GM21737 (cell line): ENCODE results near the gene SS18L1.

Experiments
- ATAC-seq: cut with Tn5 transposase; IDR thresholded peaks from one replicate; pipeline ENCODE4 v1.9.1; 2021; ENCODE audit warnings: mild to moderate bottlenecking, moderate library complexity; ENCODE audit not compliant: unreplicated experiment

Gene SS18L1

DNA sequence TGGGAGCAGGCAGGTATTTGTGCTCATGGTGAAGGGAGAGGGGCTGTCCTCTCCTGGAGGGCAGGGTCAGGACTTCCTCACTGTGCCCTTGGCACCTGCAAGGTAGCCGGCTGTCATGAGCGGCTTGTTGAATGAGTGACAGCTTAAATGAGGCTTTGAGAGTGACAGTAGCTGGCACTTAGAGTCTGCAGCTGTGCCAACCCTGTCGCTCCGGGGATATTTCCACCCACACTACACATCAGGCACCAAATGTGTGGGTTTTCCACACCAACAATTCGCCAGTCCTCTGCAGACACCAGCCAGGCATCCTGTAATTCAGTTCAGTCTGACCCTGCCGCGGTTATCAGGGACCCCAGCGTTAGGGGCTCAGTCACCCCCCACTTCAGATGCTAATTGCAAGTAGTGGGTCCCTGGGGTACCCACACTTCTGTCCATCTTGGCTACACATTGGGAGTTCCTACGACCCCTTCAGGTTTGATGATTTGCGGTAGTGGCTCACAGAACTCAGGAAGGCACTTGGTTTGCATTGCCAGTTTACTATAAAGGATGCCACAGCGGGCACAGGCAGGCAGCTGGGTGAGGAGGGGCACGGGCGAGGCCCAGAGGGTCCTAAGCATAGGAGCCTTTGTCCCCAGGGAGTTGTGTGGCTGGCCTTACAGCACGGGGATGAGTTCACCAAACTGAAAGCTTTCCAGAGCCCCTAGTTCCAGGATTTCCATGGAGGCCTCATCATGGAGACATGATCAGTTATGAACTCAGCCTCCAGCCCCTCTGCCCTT, 48.4 kb downstream of the SS18L1 start:
- no peak for ATAC-seq

DNA sequence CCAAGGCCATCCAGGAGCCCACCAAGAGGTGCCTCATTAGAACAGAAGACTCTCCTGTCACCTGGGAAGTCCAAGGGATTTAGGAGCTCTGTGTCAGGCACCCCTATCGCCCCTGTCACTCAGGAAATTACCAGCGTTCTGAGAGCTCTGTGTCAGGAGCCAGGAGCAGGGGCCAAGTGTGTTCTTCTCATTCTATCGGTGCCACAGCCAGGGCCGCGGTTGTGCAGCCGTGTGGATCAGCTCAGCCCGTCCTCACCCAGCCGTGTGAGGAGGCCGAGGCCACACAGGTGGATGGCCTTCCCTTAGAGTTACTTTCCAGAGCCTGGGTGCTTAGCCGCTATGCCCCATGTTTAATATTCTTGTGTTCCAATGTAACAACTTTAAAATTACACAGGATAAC, 49.1 kb downstream of the SS18L1 start:
- no peak for ATAC-seq

DNA sequence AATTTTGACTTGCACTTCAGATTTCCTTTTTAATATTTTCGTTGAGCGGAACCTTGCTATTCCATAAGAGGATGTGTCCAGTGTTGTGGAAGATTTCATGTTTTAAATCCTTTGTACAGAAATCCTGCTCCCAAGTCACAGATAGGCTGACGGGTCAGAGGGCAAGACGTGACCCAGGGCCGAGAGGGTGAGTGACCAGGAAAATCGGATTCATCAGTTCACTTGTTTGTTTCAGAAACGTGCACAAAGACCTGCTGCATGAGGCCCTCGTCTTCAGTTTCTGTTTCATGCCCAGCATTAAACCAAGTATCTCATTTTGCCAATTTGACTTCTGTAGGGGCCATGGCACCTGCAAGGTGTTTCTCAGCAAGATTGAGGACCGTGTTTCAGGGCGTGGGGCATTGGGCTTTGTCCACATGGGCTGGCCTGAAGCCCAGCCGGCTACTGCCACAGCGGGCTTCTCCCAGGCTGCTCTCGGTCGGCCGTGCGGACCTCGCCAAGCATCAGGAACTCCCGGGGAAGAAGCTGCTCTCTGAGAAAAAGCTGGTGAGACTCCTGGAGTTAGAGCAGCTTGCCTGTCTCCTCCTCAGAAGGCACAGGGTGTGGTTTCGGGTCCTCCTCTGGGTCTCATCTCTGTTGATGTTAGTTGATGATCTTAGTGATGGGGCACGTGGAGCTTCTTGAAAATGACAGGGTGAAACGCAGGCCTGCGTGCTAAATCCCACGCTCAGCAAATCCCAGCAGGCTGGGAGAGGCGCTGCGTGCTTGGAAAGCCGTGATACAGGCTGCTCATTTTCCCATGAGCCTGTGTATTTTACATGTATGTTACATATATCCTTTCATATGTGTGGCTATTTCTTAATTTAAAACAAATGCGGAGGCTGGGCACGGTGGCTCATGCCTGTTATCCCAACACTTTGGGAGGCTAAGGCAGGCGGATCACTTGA, 49.8 kb downstream of the SS18L1 start:
- ATAC-seq: no peak

DNA sequence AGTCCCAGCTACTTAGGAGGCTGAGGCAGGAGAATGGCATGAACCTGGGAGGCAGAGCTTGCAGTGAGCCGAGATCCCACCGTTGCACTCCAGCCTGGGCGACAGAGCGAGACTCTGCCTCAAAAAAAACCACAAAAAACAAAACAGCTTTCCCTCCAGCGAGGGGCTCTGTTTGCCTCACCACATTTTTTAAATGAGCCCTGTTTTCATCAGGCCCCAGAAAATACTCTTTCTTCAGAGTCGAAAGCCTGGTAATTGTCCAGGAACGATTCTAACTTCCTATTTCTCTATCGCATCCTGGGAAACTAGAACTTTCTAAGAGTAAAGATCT, 51.5 kb downstream of the SS18L1 start:
- ATAC-seq: no peak

DNA sequence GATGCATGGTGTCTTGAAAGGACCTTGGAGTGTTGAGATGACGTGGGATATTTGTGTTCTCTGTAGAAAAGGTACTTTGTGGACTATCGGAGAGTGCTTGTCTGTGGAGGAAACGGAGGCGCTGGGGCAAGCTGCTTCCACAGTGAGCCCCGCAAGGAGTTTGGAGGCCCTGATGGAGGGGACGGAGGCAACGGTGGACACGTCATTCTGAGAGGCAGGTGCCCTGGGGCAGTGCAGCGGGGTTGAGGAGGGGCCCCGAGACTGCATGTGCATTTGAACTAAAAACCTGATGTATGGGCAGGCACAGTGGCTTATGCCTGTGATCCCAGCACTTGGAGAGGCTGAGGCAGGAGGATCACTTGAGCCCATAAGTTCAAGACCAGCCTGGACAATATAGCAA, 52.2 kb downstream of the SS18L1 start:
- no peak for ATAC-seq

DNA sequence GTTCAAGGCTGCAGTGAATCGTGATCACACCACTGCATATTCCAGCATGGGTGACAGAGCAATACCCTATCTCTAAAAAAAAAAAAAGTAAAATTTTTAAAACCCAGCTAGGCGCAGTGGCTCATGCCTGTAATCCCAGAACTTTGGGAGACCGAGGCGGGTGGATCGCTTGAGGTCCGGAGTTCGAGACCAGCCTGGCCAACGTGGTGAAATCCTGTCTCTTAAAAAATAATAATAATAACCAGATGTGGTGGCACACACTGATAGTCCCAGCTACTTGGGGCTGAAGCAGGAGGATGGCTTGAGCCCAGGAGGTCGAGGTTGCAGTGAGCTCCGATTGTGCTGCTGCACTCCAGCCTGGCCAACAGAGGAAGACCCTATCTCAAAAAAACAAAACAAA, 52.7 kb downstream of the SS18L1 start:
- no peak for ATAC-seq

DNA sequence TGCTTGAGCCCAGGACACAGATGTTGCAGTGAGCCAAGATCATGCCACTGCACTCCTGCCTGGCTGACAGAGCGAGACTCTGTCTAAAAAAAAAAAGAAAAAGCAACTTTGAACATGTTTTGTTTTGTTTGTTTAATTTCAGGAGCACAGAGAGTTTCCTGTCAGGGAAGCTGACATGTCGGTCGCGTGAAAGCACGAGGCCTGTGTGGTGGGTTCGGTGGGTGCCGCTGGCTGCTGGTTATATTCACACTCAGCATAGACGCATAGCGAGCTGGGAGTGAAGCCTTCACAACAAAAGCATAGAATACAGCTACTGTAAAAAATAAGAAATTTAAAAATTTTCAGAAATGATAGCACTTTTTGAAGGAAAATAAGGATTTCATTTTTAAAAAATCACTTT, 53.7 kb downstream of the SS18L1 start:
- no peak for ATAC-seq

DNA sequence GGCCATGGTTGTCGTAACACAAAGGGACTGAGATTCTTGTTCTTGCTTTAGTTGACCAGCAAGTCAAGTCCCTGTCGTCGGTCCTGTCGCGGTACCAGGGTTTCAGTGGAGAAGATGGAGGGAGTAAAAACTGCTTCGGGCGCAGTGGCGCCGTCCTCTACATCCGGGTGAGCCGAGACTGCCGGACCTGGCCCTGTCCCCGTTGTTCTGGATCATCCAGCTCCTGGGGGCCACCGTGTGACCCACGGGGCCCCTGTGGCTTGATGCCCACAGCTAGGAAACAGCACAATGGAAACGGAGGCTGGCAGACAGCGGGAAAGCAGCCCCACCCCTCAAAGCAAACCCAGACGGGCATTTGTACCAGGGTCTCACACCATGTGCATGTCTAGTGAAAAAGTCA, 54.2 kb downstream of the SS18L1 start:
- no peak for ATAC-seq

DNA sequence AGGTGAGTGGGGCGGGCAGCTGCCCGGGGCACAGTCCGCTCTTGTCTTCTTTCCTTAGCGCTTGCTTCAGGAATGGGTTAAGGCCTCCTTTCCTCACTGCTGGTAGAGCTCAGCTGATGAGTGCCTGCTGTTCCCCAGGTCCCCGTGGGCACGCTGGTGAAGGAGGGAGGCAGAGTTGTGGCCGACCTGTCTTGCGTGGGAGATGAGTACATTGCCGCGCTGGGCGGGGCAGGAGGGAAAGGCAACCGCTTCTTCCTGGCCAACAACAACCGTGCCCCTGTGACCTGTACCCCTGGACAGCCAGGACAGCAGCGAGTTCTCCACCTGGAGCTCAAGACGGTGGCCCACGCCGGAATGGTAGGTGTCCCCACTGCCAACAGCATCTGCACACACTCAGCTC, 54.9 kb downstream of the SS18L1 start:
- no peak for ATAC-seq

DNA sequence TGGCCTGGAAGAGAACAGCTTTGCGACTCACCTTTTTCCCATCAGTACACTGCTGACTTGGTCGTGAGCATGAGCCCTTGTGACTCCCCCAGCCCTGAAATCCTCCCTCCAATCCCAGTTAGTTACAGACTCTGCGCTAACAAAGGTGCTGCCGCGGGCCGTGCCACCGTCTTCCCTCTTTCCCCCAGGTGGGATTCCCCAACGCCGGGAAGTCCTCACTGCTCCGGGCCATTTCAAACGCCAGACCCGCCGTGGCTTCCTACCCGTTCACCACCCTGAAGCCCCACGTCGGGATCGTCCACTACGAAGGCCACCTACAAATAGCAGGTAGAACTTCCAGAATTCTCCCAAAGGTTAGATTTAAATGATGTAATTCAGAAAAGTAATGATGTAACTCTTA, 55.4 kb downstream of the SS18L1 start:
- ATAC-seq: no peak

DNA sequence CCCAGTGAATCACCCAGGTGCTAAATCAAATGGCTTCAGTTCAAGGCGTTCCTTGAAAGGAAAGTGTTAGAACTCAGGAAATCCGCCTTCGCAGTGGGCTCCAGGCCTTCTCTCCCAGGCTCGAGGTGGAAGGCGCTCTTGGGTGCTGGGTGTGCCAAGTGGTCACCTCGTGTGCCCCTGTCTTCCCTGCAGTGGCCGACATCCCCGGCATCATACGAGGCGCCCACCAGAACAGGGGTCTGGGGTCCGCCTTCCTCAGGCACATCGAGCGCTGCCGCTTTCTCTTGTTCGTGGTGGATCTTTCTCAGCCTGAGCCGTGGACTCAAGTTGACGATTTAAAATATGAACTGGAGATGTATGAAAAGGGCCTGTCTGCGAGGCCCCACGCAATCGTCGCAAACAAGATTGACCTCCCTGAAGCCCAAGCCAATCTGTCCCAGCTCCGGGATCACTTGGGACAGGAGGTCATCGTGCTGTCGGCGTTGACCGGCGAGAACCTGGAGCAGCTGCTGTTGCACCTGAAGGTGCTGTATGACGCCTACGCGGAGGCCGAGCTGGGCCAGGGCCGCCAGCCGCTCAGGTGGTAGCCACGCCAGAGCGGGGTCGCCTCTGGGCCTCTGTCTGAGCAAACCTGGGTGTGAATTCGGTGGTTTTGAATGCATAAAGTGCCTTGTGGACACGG, 57.1 kb downstream of the SS18L1 start:
- no peak for ATAC-seq

DNA sequence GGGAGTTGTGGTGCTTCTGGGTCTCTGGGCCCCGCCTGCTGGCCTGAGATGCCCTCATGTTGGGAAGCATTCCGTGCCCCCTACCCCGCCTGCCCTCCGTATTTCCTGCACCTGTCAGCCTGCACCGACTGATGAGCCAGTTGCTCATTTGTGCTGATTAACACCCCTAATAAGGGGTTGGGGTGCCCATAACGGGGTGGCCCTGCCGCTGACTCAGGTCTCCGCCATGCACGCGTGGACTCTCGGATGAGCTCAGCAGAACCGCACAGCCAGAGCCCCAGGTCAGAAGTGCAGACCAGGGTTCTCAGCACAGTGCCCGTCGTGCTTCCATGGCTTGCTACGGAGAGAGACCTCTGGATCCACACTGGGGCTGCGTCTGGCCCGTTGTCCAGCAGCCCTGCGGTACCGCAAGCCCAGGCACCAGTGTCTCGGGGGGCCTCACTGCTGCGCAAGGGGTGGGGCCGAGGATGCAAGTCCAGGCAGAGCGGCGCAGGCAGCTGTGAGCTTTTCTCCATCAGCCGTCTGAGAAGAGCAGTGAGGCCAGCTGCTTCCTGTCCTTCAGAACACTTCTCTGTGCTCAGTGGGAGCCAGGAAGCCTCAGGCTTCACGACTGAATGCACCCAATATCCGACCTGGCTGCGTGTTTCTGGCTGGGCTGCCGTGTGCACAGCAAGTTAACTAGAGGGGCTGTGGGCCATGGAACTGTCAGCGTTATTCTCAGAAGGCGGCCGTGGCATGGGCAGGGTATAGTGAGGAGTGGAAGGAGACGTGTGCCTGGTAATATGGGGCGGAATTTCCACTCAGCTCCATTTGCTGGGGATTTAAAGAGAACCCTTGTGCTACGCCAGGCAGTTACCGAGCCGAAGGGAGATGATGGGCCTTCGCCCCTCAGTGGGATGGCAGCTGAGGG, 57.9 kb downstream of the SS18L1 start:
- ATAC-seq: peak; percentile 66

DNA sequence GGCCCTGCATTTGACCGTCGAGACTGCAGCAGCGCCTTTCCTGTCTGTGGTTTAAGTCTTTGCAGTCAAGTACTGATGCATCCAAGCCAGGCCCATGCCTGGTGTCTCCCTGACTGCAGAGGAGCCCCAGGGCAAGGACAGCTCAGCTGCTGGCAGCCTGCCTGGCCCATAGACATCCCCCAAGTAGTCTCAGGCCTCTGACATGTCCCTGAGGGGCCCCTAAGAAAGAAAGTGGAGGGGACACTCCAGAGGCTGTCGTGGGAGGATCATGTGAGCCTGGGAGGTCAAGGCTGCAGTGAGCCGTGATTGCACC, 58.5 kb downstream of the SS18L1 start:
- ATAC-seq: no peak

DNA sequence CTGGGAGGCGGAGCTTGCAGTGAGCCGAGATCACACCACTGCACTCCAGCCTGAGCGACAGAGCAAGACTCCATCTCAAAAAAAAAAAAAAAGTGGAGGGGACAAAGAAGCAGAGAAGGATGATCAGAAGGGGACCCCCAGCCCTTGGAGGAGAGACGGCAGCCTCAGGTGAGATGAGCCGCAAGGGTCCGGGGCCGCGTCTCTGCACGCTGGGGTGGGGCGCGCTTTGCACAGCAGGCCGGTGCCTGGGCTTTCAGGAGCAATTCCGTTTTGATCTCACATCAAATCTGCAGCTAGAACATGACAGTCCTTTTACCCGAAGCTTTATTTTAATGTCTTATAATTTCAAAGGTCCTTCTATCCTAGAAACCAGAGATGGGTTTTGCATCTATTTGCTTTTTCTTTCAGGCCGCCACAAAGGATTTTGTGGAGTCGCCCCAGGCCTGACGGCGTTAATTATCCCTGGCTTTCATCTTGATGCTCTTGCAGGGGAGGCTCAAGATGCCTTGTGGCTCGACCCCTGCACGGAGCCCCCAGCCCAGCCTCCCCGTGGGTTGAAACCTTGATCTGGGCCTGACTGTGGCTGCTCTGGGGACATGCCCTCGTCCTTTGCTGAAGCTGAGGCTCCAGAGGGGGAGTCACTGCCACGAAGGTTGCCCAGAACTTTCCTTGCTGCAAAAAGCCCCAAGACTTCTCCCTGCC, 59.3 kb downstream of the SS18L1 start:
- ATAC-seq: no peak

DNA sequence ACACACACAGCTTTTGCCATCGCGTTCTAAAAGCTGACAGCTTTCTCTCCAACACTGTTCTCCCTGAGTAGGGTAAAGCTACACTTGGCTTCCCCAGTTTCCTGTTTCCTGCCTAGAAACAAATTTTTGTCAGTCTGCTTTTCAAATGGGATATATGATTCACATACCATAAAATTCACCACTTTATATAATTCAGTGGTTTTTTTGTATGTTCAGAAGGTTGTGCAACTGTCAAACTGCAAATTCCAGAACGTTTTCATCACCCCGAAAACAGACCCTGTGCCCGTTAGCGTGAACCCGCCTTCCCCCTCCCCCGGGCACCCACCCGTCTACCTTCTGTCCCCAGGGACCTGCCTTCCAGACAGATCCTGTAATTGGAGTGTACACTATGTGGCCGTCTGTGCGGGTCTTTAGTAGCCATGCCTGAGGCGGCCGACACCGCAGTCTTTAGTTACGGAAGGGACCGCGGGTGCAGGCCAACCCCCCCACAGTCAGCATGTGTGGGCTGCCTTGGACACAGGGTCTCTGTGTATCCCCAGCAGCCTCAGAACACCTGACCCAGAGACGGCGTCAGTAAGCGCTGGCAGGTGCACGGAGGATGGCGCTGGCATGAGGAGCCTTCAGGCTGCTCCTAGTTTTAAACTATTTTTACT, 59.9 kb downstream of the SS18L1 start:
- ATAC-seq: no peak

DNA sequence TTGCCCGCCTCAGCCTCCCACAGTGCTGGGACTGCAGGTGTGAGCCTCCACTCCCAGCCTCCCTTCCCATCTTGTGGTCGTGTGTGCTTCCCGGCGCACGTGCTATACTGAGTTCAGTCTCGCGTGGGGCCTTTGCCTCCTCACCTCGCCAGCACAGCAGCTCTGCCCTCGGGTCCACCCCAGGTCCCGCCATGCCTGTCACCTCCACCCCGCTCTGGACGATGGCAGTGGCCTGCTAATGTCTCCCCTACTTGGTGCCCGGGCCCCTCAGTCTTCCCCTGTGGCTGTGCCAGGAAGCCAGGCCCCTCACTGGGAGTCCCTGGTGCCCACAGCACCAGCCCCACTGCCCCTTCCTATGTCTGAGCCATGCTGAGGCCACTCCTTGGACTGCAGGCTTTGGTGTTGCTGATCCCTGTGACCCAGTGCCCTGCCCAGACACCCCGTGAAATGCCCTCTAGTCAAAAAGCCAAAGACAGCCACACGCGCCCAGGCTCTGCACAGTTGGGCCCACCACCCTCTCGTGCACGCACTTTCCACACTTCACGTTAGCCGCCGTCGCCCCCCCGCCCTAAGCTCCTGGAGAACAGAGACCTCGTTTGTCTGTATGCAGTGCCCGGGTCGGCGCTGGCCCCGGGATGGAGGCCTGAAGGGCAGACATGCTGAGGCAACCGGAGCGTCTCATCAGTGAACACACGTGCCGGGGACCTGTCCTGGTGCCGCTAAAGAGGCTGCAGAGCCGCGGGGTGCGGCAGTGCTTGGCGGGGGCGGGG, 62.2 kb downstream of the SS18L1 start:
- no peak for ATAC-seq

DNA sequence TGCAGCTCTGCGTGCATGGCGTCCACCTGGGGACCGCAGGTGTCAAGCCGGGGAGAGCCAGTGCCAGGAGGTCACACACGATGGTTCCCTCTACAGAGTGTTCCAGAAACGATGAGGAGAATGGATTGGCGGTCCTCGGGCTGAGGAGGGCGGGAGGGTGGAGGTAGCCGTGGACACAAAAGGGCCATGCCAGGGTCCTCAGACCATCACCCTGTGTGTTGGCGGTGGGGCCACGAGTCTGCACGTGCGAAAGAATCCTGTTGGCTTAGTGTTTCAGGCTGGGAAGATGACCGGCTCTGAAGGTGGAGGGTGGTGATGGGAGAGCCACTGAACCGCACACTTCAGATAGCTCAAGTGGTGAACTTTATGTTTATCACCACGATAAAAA, 62.8 kb downstream of the SS18L1 start:
- ATAC-seq: no peak

DNA sequence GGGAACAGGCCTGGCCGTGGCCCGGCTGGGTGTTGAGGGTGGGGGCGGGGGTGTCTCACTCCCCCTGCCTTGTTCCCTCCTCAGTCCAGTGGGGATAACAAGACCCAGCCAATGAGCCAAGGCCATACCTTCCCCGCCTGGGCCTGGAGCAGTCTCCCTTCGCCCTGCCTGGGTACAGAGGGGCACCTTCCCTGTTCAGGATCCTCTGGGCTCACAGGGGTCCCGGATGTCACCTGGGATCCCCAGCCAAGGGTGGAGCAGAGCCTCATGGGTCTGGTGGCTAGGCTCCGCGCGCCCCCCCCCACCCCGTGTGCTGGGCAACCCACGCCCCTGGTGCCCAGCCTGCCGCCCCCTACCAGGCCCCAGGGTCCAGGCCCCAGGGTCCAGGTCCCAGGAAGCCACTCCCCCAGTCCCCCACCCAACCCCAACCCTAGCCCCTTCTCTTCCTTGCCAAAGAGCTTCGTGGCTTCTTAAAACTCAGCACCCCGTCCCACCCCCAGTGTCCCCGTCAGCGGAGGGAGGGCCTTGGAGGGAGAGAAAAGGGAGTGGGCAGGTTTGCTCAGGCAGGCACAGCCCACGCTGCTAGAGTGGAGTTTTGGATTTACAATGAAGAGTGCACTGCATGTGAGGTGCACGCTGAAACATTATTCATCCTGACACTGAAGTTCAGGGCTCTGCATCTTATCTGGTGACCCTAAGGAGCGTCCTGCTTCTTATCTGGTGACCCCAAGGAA, 64.7 kb downstream of the SS18L1 start:
- ATAC-seq: no peak
